Hepatocyte (in vitro differentiated cells): Measurements from ENCODE around the gene TEKT3.

Source experiments
- EZH2 ChIP-seq: fragments of 200-600 bp; sonication (generic); IDR thresholded peaks from 2 replicates; pipeline ENCODE4 v1.6.1; 2016; ENCODE audit warnings: antibody characterized with exemption, mild to moderate bottlenecking, borderline replicate concordance
- TF ChIP-seq, protein P1 (sequence below): fragments of 200-600 bp; sonication (generic); IDR thresholded peaks from 2 replicates; pipeline ENCODE4 v1.5.1; 2016; ENCODE audit warnings: antibody characterized with exemption, mild to moderate bottlenecking; ENCODE audit not compliant: poor library complexity

DNA sequence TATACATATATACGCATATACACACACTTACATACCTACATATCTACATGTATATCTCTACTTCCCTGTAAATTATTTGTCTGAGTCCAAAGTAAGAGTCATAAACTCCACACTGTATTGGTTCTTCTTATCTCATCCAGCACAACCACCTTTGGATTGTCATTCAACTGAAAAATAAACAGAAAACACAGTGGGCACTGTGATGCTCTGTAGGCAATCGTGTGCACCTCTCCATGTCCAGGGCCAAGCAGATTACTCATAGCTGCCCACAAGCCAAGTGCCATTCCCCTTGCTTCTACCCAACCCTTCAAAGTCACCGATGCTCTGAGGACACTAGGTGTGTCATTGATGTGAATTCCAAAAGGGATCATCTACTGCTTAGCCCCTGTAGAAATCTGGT lies 12.9 kb upstream of the TEKT3 start:
- TF ChIP-seq, protein P1, sequence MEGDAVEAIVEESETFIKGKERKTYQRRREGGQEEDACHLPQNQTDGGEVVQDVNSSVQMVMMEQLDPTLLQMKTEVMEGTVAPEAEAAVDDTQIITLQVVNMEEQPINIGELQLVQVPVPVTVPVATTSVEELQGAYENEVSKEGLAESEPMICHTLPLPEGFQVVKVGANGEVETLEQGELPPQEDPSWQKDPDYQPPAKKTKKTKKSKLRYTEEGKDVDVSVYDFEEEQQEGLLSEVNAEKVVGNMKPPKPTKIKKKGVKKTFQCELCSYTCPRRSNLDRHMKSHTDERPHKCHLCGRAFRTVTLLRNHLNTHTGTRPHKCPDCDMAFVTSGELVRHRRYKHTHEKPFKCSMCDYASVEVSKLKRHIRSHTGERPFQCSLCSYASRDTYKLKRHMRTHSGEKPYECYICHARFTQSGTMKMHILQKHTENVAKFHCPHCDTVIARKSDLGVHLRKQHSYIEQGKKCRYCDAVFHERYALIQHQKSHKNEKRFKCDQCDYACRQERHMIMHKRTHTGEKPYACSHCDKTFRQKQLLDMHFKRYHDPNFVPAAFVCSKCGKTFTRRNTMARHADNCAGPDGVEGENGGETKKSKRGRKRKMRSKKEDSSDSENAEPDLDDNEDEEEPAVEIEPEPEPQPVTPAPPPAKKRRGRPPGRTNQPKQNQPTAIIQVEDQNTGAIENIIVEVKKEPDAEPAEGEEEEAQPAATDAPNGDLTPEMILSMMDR = no peak
- no peak for TF ChIP-seq EZH2
